OCI-LY1 (cell line): ENCODE data around the gene SLC2A2.

Source experiments
- EZH2 ChIP-seq: fragments of 200-600 bp; sonication (generic), shearing (Covaris generic); IDR thresholded peaks from 2 replicates; pipeline ENCODE4 v1.8.0; 2017; ENCODE audit warnings: borderline replicate concordance, mixed run types, mild to moderate bottlenecking, antibody characterized with exemption, low read length, moderate library complexity, mixed read lengths
- TF ChIP-seq, protein P1 (sequence below): fragments of 200-600 bp; sonication (generic), shearing (Covaris generic); IDR thresholded peaks from 2 replicates; pipeline ENCODE4 v1.5.1; 2017; ENCODE audit warnings: mild to moderate bottlenecking, antibody characterized with exemption, low read length, moderate library complexity, mixed read lengths

DNA sequence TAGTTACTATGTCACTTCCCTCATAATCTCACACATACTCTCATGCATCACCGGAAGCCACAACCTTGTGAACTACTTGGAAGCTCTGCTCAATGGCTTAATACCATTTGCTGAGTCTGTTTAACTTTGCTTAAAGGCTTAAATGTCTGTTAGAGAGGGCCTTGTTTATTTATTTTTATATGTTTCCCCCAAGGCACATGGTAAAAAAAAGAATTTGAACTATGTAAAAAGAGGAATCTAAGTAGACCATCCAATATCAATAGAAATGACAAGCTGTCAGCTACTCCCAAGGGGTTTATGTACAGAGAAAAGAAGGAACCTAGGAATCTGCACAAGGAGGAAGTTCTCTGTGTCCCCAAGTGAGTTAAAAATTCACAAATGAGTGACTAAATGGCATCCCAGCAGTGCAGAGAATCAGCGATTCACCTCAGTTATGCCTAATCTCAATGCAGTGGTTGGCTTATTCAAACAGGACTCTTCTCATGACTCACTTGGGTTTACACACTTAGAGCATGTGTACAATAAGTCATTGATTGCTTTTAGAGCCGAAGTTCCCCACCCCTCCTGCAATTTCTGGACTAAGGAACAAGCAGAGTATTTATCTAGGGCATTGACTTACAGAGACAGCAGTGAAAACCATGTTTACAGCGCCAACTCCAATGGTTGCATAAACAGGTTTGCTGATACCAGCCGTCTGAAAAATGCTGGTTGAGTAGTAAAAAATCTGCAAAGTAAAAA is 24.4 kb downstream of the SLC2A2 start:
- TF ChIP-seq, protein P1, sequence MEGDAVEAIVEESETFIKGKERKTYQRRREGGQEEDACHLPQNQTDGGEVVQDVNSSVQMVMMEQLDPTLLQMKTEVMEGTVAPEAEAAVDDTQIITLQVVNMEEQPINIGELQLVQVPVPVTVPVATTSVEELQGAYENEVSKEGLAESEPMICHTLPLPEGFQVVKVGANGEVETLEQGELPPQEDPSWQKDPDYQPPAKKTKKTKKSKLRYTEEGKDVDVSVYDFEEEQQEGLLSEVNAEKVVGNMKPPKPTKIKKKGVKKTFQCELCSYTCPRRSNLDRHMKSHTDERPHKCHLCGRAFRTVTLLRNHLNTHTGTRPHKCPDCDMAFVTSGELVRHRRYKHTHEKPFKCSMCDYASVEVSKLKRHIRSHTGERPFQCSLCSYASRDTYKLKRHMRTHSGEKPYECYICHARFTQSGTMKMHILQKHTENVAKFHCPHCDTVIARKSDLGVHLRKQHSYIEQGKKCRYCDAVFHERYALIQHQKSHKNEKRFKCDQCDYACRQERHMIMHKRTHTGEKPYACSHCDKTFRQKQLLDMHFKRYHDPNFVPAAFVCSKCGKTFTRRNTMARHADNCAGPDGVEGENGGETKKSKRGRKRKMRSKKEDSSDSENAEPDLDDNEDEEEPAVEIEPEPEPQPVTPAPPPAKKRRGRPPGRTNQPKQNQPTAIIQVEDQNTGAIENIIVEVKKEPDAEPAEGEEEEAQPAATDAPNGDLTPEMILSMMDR: no peak
- no peak for TF ChIP-seq EZH2
